ENCODE measurements around the gene KRT83. TPM values are rescaled to one million over a fixed set of nuclear protein-coding genes. Genes with fewer than 3 reads are reported as not detected.

Gene KRT83
- total RNA-seq, 1 donor = not detected

- no peak for DNase-seq (ENCODE audit: insufficient read length, low spot score, missing footprints)
- H3K9me3 ChIP-seq (ENCODE audit: low read depth, low read length) = no peaks in the 10 kb centered on the region
- H3K4me3 ChIP-seq (ENCODE audit: insufficient read depth, low read length) = no peak overlapping the region
- peak overlapping the region; percentile 61 for H3K4me2 ChIP-seq (ENCODE audit: insufficient read depth, low read length)
- H3K27me3 ChIP-seq (ENCODE audit: insufficient read depth, low read length) = peaks cover 8% of the 10 kb centered on the region
- H3K79me2 ChIP-seq (ENCODE audit: insufficient read depth, low read length) = no peaks in the 10 kb centered on the region
- H3K27ac ChIP-seq (ENCODE audit: low read depth, low read length) = no peak overlapping the region
- H3K4me1 ChIP-seq (ENCODE audit: insufficient read depth, low read length) = peaks cover 3% of the 10 kb centered on the region
- H4K20me1 ChIP-seq (ENCODE audit: insufficient read depth, low read length) = no peaks in the 10 kb centered on the region
- no peak overlapping the region for H2AFZ ChIP-seq (ENCODE audit: low read length)
- no peak for TF ChIP-seq CTCF (IDR thresholded peaks at IDR 0.05; ENCODE audit: extremely low read depth, low read depth, low read length)
- no peaks in the 10 kb centered on the region for H3K36me3 ChIP-seq (ENCODE audit: insufficient read depth, low read length)
Measured at GRCh38 chr12:52327830-52328500, 6.8 kb upstream of the KRT83 start.

DNA sequence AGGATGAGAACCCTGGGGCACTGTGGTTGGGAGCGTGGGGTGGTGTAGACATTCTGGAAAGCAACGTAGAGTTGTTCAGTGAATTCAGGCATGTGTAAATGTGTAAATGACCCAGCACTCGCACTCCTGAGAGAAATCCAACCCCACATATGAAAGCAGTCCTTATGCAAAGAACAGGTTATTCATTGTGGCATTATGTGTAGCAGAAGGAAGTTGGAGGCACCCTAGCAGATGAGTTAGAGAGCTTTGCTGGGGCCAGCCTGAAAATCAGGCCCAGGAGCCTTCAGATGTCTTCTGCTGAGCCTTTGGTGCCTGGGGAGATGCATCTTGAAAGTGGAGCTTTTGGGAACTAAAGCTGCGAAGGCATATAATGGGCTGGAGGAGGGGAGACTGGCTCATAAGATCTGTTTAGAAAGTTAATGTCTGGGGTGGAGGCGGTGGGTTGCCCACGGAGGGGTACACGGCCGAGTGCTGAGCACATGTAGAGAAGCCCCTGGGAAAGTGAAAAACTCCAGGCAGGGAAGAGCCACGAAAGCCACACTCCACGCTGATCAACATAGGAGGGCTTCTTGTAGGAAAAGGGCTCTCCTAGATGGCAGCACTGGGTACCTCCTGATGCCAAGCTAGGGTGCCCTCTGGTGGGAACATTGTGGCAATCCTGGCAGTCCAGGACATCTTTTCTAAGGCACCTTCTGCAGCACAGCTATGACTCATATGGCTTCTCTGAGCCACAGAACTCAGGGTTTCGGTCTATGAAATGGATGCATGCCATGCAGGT is 6.0 kb upstream of the KRT83 start:
- no peaks in the 10 kb centered on the region for H3K36me3 ChIP-seq (ENCODE audit: insufficient read depth, low read length)
- TF ChIP-seq CTCF (IDR thresholded peaks at IDR 0.05; ENCODE audit: extremely low read depth, low read depth, low read length) = peak; percentile 99
- peak overlapping the region; percentile 62 for H2AFZ ChIP-seq (ENCODE audit: low read length)
- H3K79me2 ChIP-seq (ENCODE audit: insufficient read depth, low read length) = no peaks in the 10 kb centered on the region
- H3K27ac ChIP-seq (ENCODE audit: low read depth, low read length) = no peak overlapping the region
- H3K4me2 ChIP-seq (ENCODE audit: insufficient read depth, low read length) = peak overlapping the region; percentile 61
- H3K4me3 ChIP-seq (ENCODE audit: insufficient read depth, low read length) = peak overlapping the region; percentile 39
- no peaks in the 10 kb centered on the region for H4K20me1 ChIP-seq (ENCODE audit: insufficient read depth, low read length)
- H3K4me1 ChIP-seq (ENCODE audit: insufficient read depth, low read length) = peaks cover 3% of the 10 kb centered on the region
- DNase-seq (ENCODE audit: insufficient read length, low spot score, missing footprints) = peak; percentile 99
- no peaks in the 10 kb centered on the region for H3K9me3 ChIP-seq (ENCODE audit: low read depth, low read length)
- peaks cover 15% of the 10 kb centered on the region for H3K27me3 ChIP-seq (ENCODE audit: insufficient read depth, low read length)

GRCh38 chr12:52324153-52324444 is 2.9 kb upstream of the KRT83 start:
- Histone ChIP-seq H3K27me3 (ENCODE audit: insufficient read depth, low read length) (peaks cover 35% of the 10 kb centered on the region), H3K36me3 (ENCODE audit: insufficient read depth, low read length) (no peaks in the 10 kb centered on the region), H3K4me3 (ENCODE audit: insufficient read depth, low read length) (no peak overlapping the region), H3K27ac (ENCODE audit: low read depth, low read length) (no peak overlapping the region), H2AFZ (ENCODE audit: low read length) (no peak overlapping the region), H4K20me1 (ENCODE audit: insufficient read depth, low read length) (no peaks in the 10 kb centered on the region), H3K4me1 (ENCODE audit: insufficient read depth, low read length) (peaks cover 3% of the 10 kb centered on the region), H3K9me3 (ENCODE audit: low read depth, low read length) (no peaks in the 10 kb centered on the region), H3K79me2 (ENCODE audit: insufficient read depth, low read length) (no peaks in the 10 kb centered on the region), H3K4me2 (ENCODE audit: insufficient read depth, low read length) (no peak overlapping the region)
- no peak for TF ChIP-seq CTCF (IDR thresholded peaks at IDR 0.05; ENCODE audit: extremely low read depth, low read depth, low read length)
- DNase-seq (ENCODE audit: insufficient read length, low spot score, missing footprints) = peak; percentile 30

DNA sequence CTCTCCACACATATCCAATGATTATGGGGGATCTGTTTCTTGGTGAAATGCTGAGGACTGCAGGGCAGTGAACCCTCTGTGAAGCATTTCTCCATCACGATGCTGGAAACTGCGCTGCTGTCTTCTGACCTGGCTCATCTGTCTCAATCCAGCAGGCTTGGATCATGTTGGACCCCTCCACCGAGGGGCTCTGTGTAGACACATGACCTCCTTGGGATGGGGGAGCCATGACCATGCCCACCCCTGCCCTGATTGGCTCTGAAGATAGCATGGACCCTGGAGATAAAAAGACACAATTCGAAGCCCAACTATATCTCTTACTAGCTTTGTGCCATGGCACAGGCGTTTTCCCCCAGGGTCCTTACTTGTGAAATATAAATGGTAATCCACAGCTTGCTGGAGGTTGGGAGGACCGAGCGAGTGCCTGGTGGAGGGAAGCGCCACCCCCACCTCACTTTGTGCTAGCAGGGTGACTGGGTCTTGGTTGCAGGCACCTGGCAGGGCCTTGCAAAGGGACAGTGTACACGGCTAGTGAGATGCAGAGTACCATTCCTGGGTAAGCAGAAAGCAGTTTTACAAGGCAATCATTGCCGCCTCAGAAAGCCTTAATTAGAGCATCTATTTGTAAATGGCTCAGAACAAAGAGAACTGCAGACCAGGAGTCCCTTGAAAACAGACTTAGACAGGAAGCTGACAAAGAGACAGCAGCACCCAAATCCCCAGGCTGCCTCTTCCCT is 2.4 kb upstream of the KRT83 start:
- no peak overlapping the region for H3K27ac ChIP-seq (ENCODE audit: low read depth, low read length)
- no peak for TF ChIP-seq CTCF (IDR thresholded peaks at IDR 0.05; ENCODE audit: extremely low read depth, low read depth, low read length)
- H3K79me2 ChIP-seq (ENCODE audit: insufficient read depth, low read length) = no peaks in the 10 kb centered on the region
- no peak overlapping the region for H3K4me3 ChIP-seq (ENCODE audit: insufficient read depth, low read length)
- H4K20me1 ChIP-seq (ENCODE audit: insufficient read depth, low read length) = no peaks in the 10 kb centered on the region
- peak; percentile 58 for DNase-seq (ENCODE audit: insufficient read length, low spot score, missing footprints)
- no peak overlapping the region for H3K4me2 ChIP-seq (ENCODE audit: insufficient read depth, low read length)
- H2AFZ ChIP-seq (ENCODE audit: low read length) = no peak overlapping the region
- H3K4me1 ChIP-seq (ENCODE audit: insufficient read depth, low read length) = peaks cover 3% of the 10 kb centered on the region
- peaks cover 38% of the 10 kb centered on the region for H3K27me3 ChIP-seq (ENCODE audit: insufficient read depth, low read length)
- no peaks in the 10 kb centered on the region for H3K9me3 ChIP-seq (ENCODE audit: low read depth, low read length)
- no peaks in the 10 kb centered on the region for H3K36me3 ChIP-seq (ENCODE audit: insufficient read depth, low read length)
